Measurements from ENCODE around the gene HMX1.

The HMX1 gene

GRCh38 chr4:8909548-8909947, 37.9 kb upstream of the HMX1 start:
- DNase-seq, result no peak

DNA sequence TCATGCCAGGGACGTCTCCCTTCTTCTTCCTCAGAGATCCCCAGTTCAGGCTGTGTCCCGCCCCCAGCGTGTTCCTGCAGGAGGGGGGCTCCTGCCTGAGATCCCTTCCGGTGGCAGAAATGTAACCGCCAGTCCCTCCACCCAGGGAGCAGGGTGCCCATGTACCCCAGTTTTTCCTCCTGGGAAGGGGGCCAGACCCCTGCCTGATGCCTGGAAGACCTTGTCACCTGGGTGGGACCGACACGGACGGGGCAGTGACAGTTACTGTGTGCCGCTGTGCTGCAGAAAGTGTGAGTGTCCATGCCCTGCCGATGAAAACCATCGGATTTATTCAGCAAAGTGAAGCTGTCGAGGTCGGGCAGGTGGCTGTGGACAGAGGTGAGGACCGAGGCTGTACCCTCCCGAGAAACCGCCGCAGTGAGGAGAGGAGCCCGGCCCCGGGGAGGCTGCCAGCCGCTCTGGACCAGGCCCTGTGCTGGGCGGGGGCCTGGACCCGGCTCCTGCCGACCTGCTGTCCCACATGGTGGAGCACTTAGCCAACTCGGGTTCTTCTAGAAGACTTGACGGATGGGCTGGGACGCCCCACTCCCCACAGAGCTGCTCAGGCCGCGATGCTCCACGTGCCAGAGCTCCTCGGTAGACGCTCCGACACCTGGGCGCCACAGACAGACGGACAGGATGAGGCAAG, 36.7 kb upstream of the HMX1 start:
- DNase-seq, result no peak

DNA sequence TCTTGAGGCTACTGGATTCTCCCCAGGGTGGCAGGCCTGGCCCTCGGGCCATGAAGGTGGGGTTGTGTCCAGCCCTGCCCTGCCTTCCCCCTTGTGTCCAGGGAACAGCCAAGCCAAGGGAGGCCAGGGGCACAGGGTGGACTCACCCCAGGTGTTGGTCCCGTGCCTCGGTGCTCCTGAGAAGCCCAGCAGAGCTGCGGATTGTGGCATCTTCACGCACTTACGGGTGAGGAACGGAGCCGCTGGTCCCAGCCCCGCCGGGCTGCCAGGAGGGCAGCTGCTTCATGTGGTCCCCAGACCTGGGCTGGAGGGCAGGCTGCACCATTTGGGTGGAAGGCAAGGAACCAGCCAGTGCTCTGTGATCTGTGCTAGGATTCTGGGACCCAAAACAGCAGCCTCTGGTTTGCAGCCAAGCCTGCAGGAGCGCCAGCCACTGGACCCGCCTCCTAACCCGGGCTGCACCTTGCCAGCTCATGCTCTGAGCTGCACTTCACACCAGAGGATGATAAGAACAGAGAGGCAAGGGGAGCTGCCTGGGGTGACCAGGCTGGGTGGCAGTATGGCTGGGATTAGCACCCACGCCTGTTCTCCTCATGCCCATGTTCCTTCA, 36.1 kb upstream of the HMX1 start:
- no peak for DNase-seq

- no peak for DNase-seq
These were observed 35.5 kb upstream of the HMX1 start for GRCh38 chr4:8906991-8907595.

DNA sequence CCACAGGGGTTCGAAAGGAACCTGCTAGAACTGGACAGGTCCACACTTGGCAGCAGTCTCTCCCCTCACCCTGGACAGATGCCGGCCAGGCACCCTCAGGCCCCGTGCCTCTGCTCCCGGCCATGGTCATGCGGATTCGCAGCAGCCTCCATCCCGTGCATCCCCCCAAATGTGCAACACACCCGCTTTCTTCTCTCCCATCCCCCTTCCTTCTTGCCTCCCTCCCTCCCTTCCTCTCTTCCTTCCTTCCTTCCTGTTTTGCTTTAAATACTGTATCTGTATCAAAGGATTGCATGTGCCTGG, 35.0 kb upstream of the HMX1 start:
- no peak for DNase-seq

DNA sequence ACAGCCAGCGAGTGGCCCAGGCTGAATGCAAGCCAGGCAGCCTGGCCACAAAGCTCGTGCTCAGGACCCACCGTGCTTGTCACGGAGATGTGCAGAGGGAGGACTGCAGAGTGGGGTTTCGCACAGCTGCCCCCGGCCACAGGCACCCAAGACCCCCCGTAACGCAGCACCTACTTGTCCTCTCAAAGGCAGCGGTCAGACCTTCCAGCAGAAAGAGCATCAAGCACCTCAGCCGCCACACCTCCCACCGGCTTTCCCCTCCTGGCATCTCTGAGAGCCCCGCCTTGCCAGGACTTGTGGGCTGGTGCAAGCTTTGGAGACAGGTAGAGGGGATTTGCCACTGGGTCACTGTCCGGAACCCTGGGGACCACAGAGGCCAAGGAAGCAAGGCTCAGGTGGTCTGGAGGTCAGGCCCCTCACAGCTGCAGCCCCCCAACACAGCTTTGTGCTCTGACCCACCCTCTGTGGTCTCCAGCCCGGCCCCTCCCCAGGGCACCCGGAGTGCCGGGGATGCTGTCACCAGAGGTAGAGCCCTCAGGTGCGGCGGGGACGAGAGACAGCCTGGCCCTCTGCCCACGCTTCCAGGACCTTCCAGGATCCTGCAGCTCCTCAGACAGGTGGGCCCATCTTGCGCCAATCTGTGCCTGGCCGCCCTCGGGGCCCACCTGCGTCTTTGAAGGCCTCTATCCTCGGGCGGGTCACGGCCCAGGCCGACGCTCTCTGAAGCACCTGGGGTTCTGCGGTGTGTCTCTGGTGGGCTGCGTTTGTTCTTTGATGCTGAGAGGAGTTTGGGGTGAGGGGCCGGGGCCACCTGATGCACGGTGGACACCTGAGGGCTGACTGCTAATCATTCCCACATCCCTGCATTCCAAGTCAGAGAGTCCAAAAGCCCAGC, 34.4 kb upstream of the HMX1 start:
- no peak for DNase-seq

DNA sequence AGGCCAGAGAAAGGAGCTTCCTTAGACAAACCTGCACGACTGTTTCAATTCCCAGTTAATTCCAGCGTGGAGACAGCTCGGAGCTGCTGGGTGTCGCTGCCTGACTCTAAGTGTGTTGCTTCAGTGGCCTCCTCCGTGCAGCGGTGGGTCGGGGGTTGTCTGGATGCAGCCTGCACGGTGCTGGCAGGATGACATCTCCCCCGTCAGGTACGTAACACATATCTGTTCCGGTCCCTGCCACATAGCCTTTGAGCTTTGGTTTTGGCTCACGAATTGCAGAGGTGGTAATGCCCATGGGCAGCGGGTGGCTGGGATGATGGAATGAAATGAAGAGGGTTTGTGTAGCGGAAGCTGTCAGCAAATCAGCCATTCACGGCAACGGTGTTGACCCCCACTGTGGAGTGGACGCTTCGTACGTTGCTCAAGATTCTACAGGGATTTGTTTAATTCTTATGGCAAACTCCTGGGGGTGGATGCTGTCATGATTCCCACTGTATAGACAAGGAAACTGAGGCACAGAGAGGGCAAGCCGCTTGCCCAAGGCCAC, 33.7 kb upstream of the HMX1 start:
- no peak for DNase-seq

DNA sequence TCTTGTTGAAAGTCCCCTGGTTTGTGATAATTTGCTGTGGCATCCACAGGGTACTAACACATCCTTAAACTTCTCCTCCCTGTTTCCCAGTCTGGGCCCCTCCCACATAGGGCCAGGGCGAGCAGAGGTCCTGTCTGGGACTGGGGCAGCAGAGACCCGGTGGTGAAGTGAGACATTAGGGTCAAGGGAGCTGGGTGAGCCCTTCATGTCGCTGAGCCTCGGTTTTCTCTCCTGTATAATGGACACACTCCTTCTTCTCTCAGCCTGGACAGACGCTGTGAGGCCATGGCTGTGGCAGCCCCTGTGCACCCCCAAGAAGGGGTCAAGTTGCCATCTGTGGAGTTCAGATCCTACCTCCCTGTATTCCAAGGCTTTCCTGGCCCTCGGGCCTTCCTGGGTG, 33.0 kb upstream of the HMX1 start:
- no peak for DNase-seq

DNA sequence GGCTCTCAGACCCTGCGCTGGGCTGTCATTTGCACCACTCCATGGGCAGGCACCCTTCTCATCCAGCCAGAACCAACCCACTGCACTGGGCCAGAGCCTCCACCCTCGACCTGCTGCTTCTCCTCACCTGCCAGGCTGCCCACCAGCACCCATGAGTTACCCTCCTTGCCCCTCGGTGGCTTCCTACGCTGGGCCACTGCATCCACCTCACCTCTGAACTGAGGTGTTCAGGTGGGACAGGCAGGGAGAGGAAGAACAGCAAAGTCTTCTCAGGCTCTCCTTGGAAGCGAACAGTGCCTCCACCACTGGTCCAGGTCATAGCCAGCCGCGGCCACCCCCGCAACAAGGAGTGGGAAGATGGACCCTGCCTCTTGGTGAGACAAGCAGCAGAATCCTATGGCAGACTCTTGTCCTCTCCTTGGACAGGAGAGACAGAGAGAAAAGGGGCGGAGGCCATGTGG, 32.4 kb upstream of the HMX1 start:
- no peak for DNase-seq

- DNase-seq, result no peak
These were observed 29.7 kb upstream of the HMX1 start for GRCh38 chr4:8901335-8901734.

GRCh38 chr4:8900588-8900987, 28.9 kb upstream of the HMX1 start:
- DNase-seq, result no peak

DNA sequence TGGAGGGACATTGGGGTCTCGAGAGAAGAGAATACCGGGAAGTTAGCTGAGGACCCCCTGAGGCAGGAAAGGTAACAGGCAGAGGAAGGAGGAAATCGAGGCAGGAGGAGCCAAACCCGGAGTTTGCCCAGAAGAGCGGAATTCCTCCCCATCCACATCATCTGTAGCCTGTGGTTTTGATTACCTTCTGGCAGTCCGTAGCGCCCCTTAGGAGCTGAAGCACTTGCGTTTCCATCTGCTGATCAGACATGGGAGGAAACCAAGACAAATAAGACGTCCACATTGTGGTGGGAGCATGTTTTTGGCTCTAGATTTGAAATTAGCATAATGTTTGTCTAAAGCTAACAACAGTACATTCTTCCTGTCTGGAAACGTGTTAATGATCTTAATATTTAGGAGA, 26.8 kb upstream of the HMX1 start:
- DNase-seq, result no peak

- no peak for DNase-seq
These were observed 25.9 kb upstream of the HMX1 start for GRCh38 chr4:8897251-8898167.

DNA sequence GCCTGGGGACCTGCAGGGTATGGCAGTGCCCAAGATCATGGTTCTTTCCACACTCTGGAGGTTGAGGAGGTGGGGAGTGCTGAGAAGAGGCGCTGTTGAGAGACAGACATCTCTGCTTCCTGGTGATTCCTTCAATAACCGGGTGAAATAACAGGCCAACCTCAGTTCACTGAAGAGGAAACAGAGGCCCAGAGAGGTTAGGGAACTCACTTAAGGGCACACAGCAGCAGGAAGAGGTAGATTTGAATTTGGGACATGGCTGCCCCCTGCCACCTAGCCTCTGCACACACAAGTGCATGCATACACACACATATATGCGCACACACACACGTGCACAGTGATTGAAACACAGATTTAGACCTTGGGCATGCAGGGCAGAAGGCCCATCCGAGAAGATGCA, 24.9 kb upstream of the HMX1 start:
- no peak for DNase-seq

DNA sequence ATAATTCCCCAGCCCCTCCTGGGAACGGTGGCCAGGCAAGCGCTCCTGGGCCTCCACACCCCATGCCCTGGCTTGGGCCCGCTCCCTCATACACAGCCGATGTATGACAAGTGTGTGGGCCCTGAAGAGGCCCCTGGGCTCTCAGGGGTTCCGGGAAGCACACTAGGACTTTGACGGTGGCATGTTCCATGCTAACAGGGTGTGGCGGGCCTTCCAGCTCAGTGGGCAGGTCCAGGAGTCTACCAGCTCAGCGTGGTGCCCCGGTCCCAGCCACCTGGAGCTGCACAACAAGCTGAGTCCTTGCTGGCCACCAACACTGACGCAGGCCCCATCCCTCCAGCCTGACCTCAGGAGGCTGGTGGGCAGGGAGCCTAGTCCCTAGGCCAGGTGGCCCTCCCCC, 24.4 kb upstream of the HMX1 start:
- no peak for DNase-seq

- DNase-seq, result no peak
These were observed 23.7 kb upstream of the HMX1 start for GRCh38 chr4:8895295-8895694.

DNA sequence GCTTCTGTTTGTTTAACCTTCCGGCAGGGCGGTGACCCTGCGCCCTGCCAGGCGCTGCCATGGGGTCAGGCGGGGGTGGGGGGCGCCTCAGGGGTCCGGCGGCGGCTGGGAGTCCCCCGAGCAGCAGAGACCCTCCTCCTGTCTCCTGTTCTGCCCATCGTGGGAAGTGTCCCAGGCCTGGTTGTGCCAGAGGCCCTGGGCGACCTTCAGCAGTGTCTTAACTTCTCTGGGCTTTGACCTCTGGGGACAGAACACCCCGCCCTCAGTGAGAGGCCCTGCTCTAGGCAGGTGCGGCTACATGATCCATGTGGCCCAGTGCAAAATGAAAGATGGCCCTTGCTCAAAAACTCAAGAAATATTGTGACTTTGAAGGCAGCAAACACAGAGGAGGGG, 22.8 kb upstream of the HMX1 start:
- no peak for DNase-seq

DNA sequence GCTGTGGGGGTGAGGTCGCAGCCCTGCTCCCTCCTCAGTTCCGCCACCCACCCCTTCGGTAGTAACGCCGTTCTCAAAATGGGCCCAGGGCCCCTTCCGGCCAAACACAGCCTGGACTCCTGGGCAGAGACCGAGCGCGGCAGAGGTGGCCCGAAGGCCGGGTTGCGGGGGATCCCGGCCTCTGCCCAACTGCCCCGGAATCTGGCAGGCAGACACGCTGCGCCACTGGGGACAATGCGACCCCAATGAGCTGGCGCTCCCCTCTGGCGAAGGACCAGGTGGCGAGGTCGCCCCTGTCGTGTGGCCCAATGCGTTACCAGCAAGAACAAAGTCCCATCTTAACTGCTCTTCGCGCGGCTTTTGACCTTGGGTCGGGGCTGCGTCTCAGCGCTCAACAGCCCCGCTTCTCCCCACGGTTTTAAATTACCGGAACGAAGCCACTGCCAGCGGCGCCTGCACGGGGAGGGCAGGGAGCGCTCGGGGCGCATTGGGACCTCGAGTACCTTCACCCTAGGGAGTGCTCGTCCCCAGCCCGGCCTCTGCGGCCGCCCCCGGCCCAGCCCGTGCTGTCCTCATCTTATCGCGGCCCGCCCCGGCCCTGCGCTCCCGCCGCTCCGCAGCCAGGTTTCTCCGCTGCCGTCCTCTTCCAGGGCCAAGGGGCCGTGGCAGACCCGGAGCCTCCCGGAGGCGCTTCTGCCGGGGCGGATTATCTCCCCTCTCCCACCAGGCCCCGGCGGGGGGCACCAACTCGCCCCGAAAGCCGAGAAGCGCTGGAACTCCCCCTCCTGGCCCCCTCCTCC, 22.2 kb upstream of the HMX1 start:
- no peak for DNase-seq

- no peak for DNase-seq
These were observed 21.6 kb upstream of the HMX1 start for GRCh38 chr4:8893227-8893623.

DNA sequence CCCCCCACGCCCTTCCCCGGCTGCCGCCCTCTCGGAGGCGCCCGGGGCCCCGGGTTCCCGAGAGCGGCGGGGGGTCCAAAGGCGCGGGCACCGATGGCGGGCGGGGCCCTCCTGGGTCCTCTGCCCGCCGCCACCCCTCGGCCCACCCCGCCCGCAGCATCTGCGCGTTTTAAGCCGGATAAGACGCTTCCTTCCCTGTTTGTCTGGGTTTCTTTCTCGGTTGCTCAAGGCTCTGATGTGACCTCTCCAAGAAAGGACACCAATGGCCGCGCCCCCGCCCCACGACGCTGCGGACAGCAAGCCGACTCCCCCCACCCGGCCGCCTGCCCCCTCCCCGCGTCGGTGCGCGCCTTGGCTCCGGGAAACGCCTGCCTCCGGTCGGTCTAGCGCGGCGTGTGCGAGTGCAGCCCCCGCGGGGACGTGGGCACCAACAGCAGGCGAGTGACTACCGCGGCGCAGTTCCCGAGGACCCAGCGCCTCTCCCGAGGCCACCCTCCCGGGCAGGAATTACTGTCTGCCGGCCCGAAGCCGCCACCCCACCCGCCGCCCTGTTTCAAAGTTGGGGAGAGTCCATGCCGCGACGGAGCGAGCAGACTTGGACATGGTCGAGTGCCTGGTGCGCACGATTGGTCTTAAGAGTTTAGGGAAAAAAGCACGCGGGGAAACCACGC, 21.1 kb upstream of the HMX1 start:
- no peak for DNase-seq
